Cardiac muscle cell (in vitro differentiated cells and primary cell): Measurements from ENCODE around the gene TLE2. TPM values are rescaled to one million over a fixed set of nuclear protein-coding genes. Genes with fewer than 3 reads are reported as not detected.

ENCODE experiments used
- DNase-seq, 2 donors: peaks; one replicate each; pipeline versions ENCODE4 v3.0.0 to v3.0.0-alpha.2; 2010 to 2017; ENCODE audit warnings: low read depth in 1 of 2, low spot score in 1 of 2
- H3K27ac ChIP-seq: fragments of 200-600 bp; sonication (generic); 2 replicates; pipeline ENCODE4 v1.5.1; 2016
- H3K27me3 ChIP-seq: fragments of 200-600 bp; sonication (generic); 2 replicates; pipeline ENCODE4 v1.6.0; 2016; ENCODE audit warnings: control low read depth
- H3K36me3 ChIP-seq: fragments of 200-600 bp; sonication (generic); 2 replicates; pipeline ENCODE4 v1.5.1; 2016; ENCODE audit warnings: control low read depth
- H3K4me1 ChIP-seq: fragments of 200-600 bp; sonication (generic); 2 replicates; pipeline ENCODE4 v1.8.1; 2017; ENCODE audit warnings: low read depth, mild to moderate bottlenecking, mixed run types
- H3K4me3 ChIP-seq: fragments of 200-600 bp; sonication (generic); 2 replicates; pipeline ENCODE4 v1.5.1; 2016; ENCODE audit warnings: mild to moderate bottlenecking
- H3K9me3 ChIP-seq: fragments of 200-600 bp; sonication (generic); 2 replicates; pipeline ENCODE4 v1.5.1; 2017; ENCODE audit warnings: low read depth, mild to moderate bottlenecking, control low read depth
- CTCF ChIP-seq: IDR thresholded peaks from 2 replicates; pipeline ENCODE4 v1.5.1; 2012; ENCODE audit warnings: low read depth, mild to moderate bottlenecking, low read length
- polyA plus RNA-seq: library from polyadenylated mRNA; unstranded; fragments of >200 nt; fragmentation: Nextera tagmentation; extraction: Ambion mirVana; gene quantifications from 2 replicates; pipeline ENCODE4 v1.2.1, GENCODE V29; 2016
- total RNA-seq: library from RNA; depleted of rRNA; stranded (reverse); fragments of >200 nt; gene quantifications from 2 replicates; pipeline ENCODE4 v1.2.3, GENCODE V29; 2016

TLE2 gene
- total and polyA plus RNA-seq, 2 experiments from 2014 or later, result 95.9 to 105 TPM

GRCh38 chr19:3020321-3020960 is 8.6 kb downstream of the TLE2 start:
- Histone ChIP-seq H3K27ac (no peak overlapping the region), H3K27me3 (no peaks in the 10 kb centered on the region), H3K4me3 (no peak overlapping the region), H3K36me3 (no peaks in the 10 kb centered on the region), H3K4me1 (peaks cover 9% of the 10 kb centered on the region), H3K9me3 (no peaks in the 10 kb centered on the region)
- DNase-seq, result no peak
- TF ChIP-seq CTCF, result no peak

- Histone ChIP-seq H3K4me3 (no peak overlapping the region), H3K36me3 (no peaks in the 10 kb centered on the region), H3K27ac (no peak overlapping the region), H3K9me3 (no peaks in the 10 kb centered on the region), H3K27me3 (no peaks in the 10 kb centered on the region), H3K4me1 (no peaks in the 10 kb centered on the region)
- no peak for TF ChIP-seq CTCF
- DNase-seq, result no peak
Observed at GRCh38 chr19:3019211-3019854, 9.7 kb downstream of the TLE2 start.

GRCh38 chr19:3017923-3018322 is 11.2 kb downstream of the TLE2 start:
- DNase-seq, result no peak
- H3K27ac ChIP-seq, result no peak overlapping the region
- H3K36me3 ChIP-seq, result no peaks in the 10 kb centered on the region
- H3K27me3 ChIP-seq, result no peaks in the 10 kb centered on the region
- no peak for TF ChIP-seq CTCF
- no peaks in the 10 kb centered on the region for H3K9me3 ChIP-seq
- H3K4me3 ChIP-seq, result no peak overlapping the region
- H3K4me1 ChIP-seq, result peaks cover 4% of the 10 kb centered on the region

GRCh38 chr19:3015126-3016057 is 13.7 kb downstream of the TLE2 start:
- H3K9me3 ChIP-seq, result no peaks in the 10 kb centered on the region
- H3K4me1 ChIP-seq, result peaks cover 4% of the 10 kb centered on the region
- peaks cover 5% of the 10 kb centered on the region for H3K36me3 ChIP-seq
- no peak overlapping the region for H3K27ac ChIP-seq
- H3K4me3 ChIP-seq, result no peak overlapping the region
- no peaks in the 10 kb centered on the region for H3K27me3 ChIP-seq
- DNase-seq, result no peak
- no peak for TF ChIP-seq CTCF

- Histone ChIP-seq H3K36me3 (peaks cover 9% of the 10 kb centered on the region), H3K9me3 (no peaks in the 10 kb centered on the region), H3K27ac (no peak overlapping the region), H3K27me3 (no peaks in the 10 kb centered on the region), H3K4me3 (no peak overlapping the region), H3K4me1 (peaks cover 4% of the 10 kb centered on the region)
- no peak for TF ChIP-seq CTCF
- no peak for DNase-seq
Observed at GRCh38 chr19:3014135-3014534, 14.9 kb downstream of the TLE2 start.
